Mesendoderm (in vitro differentiated cells): ENCODE results near the gene FBXL22.

Experiments used
- DNase-seq: peaks from one replicate; pipeline ENCODE4 v3.0.0; 2013
- H2AK5ac ChIP-seq: 2 replicates; pipeline ENCODE4 v1.6.1; 2013; ENCODE audit warnings: low read length, inconsistent platforms
- H2BK120ac ChIP-seq: 2 replicates; pipeline ENCODE4 v1.6.1; 2013; ENCODE audit warnings: low read depth, mild to moderate bottlenecking, low read length, moderate library complexity, mixed read lengths
- H2BK15ac ChIP-seq: replicated peaks from 2 replicates; pipeline ENCODE4 v1.6.1; 2013; ENCODE audit warnings: low read depth, mild to moderate bottlenecking, moderate library complexity
- H2BK5ac ChIP-seq: 2 replicates; pipeline ENCODE4 v1.6.1; 2013; ENCODE audit warnings: low read length, inconsistent platforms
- H3K18ac ChIP-seq: 2 replicates; pipeline ENCODE4 v1.6.1; 2013; ENCODE audit warnings: mild to moderate bottlenecking, low read length, mixed read lengths
- H3K23ac ChIP-seq: one replicate; pipeline ENCODE4 v1.6.1; 2013; ENCODE audit warnings: low read length
- H3K27ac ChIP-seq: 2 replicates; pipeline ENCODE4 v1.5.1; 2013; ENCODE audit warnings: low read depth, mild to moderate bottlenecking, inconsistent platforms, low read length, moderate library complexity
- H3K27me3 ChIP-seq: 2 replicates; pipeline ENCODE4 v1.6.1; 2013; ENCODE audit warnings: low read length, control low read depth, mild to moderate bottlenecking, inconsistent platforms; ENCODE audit not compliant: insufficient read depth, poor library complexity
- H3K36me3 ChIP-seq: 2 replicates; pipeline ENCODE4 v1.6.1; 2013; ENCODE audit warnings: low read length, inconsistent platforms; ENCODE audit not compliant: control insufficient read depth, insufficient read depth
- H3K4ac ChIP-seq: one replicate; pipeline ENCODE4 v1.6.1; 2013; ENCODE audit warnings: low read depth, mild to moderate bottlenecking, low read length, moderate library complexity
- H3K4me1 ChIP-seq: 2 replicates; pipeline ENCODE4 v1.6.1; 2013; ENCODE audit warnings: low read depth, low read length, inconsistent platforms; ENCODE audit not compliant: control insufficient read depth
- H3K4me2 ChIP-seq: 2 replicates; pipeline ENCODE4 v1.6.1; 2013; ENCODE audit warnings: low read length
- H3K4me3 ChIP-seq: 2 replicates; pipeline ENCODE4 v1.5.1; 2013; ENCODE audit warnings: mild to moderate bottlenecking, low read length
- H3K56ac ChIP-seq: one replicate; pipeline ENCODE4 v1.6.1; 2013; ENCODE audit warnings: low read length
- H3K79me1 ChIP-seq: 2 replicates; pipeline ENCODE4 v1.6.1; 2013; ENCODE audit warnings: low read length, inconsistent platforms
- H3K79me2 ChIP-seq: 2 replicates; pipeline ENCODE4 v1.6.1; 2013; ENCODE audit warnings: mild to moderate bottlenecking, low read length; ENCODE audit not compliant: control insufficient read depth, insufficient read depth
- H3K9ac ChIP-seq: 2 replicates; pipeline ENCODE4 v1.6.1; 2013; ENCODE audit warnings: low read length, inconsistent platforms
- H4K5ac ChIP-seq: one replicate; pipeline ENCODE4 v1.6.1; 2013; ENCODE audit warnings: low read length
- H4K8ac ChIP-seq: one replicate; pipeline ENCODE4 v1.6.1; 2013; ENCODE audit warnings: low read depth, mild to moderate bottlenecking, control low read depth, low read length, moderate library complexity
- WGBS: extraction: QIAGEN DNeasy Blood & Tissue Kit; methylation state at CpG from one replicate; pipeline ENCODE4 v1.1.7; 2013; ENCODE audit warnings: low lambda C conversion rate, missing lambda C conversion rate; ENCODE audit not compliant: insufficient coverage; ENCODE audit errors: extremely low coverage; 5-methylcytosine and 5-hydroxymethylcytosine counted together

Gene FBXL22

DNA sequence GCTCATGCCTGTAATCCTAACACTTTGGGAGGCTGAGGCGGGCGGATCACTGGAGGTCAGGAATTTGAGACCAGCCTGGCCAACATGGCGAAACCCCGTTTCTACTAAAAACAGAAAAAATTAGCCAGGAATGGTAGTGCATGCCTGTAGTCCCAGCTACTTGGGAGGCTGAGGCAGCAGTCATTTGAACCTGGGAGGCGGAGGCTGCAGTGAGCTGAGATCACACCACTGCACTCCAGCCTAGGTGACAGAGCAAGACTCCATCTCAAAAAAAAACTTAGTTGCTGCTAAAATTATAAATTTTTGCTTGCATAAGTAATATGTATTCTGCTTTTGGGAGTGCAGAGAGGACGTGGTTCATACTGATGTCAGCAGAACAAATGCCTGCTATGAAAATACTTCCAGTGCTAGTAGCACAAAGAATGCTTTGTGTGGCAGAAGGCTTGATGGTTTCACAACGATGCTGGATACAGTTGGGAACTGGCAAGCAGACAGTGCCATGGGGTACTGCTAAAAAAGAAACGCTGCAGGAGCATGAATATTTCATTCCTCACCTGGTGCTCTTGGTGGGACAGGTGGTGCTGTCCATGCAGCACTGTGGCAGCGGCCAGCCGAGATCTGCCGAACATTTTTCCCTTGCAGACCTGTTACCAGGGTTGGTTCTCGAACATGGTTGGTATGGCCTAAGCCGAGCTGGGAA, 31.1 kb downstream of the FBXL22 start:
- H2AK5ac ChIP-seq = no peak overlapping the region
- H3K23ac ChIP-seq = no peak overlapping the region
- peaks cover 3% of the 10 kb centered on the region for H3K36me3 ChIP-seq
- H3K9ac ChIP-seq = no peak overlapping the region
- no peaks in the 10 kb centered on the region for H3K79me2 ChIP-seq
- no peaks in the 10 kb centered on the region for H3K27me3 ChIP-seq
- H3K27ac ChIP-seq = no peak overlapping the region
- H3K56ac ChIP-seq = no peak overlapping the region
- H2BK120ac ChIP-seq = no peak overlapping the region
- no peak overlapping the region for H3K18ac ChIP-seq
- no peak overlapping the region for H2BK15ac ChIP-seq
- no peak overlapping the region for H4K8ac ChIP-seq
- H2BK5ac ChIP-seq = no peak overlapping the region
- no peak overlapping the region for H3K4me2 ChIP-seq
- DNase-seq = no peak
- no peak overlapping the region for H3K4ac ChIP-seq
- H3K4me1 ChIP-seq = no peaks in the 10 kb centered on the region
- no peaks in the 10 kb centered on the region for H3K79me1 ChIP-seq
- no CpG with 5 or more reads among the region's 13 CpGs for WGBS
- H4K5ac ChIP-seq = no peak overlapping the region
- H3K4me3 ChIP-seq = no peak overlapping the region

GRCh38 chr15:63630036-63630751, 33.0 kb downstream of the FBXL22 start:
- H2BK5ac ChIP-seq = no peak overlapping the region

GRCh38 chr15:63633312-63633711, 36.1 kb downstream of the FBXL22 start:
- no peak overlapping the region for H4K8ac ChIP-seq
- no peak overlapping the region for H2AK5ac ChIP-seq
- H3K18ac ChIP-seq = no peak overlapping the region
- no peak overlapping the region for H3K23ac ChIP-seq
- H3K4ac ChIP-seq = no peak overlapping the region
- no CpG with 5 or more reads among the region's 2 CpGs for WGBS
- no peak for DNase-seq
- H3K4me2 ChIP-seq = no peak overlapping the region
- H3K27ac ChIP-seq = no peak overlapping the region
- H3K27me3 ChIP-seq = no peaks in the 10 kb centered on the region
- no peaks in the 10 kb centered on the region for H3K79me2 ChIP-seq
- H3K79me1 ChIP-seq = no peaks in the 10 kb centered on the region
- no peak overlapping the region for H3K4me3 ChIP-seq
- no peak overlapping the region for H2BK15ac ChIP-seq
- no peak overlapping the region for H2BK120ac ChIP-seq
- H3K56ac ChIP-seq = no peak overlapping the region
- peaks cover 1% of the 10 kb centered on the region for H3K36me3 ChIP-seq
- H2BK5ac ChIP-seq = no peak overlapping the region
- H4K5ac ChIP-seq = no peak overlapping the region
- H3K4me1 ChIP-seq = no peaks in the 10 kb centered on the region
- H3K9ac ChIP-seq = no peak overlapping the region

More at GRCh38 chr15:63630036-63630751, 33.0 kb downstream of the FBXL22 start:
- no peaks in the 10 kb centered on the region for H3K4me1 ChIP-seq
- H3K4ac ChIP-seq = no peak overlapping the region
- H3K27me3 ChIP-seq = no peaks in the 10 kb centered on the region
- no peaks in the 10 kb centered on the region for H3K79me2 ChIP-seq
- peaks cover 3% of the 10 kb centered on the region for H3K36me3 ChIP-seq
- H4K8ac ChIP-seq = no peak overlapping the region
- no peak overlapping the region for H3K56ac ChIP-seq
- H3K9ac ChIP-seq = no peak overlapping the region
- H2AK5ac ChIP-seq = no peak overlapping the region
- H2BK120ac ChIP-seq = no peak overlapping the region
- no peak overlapping the region for H3K4me2 ChIP-seq
- no peaks in the 10 kb centered on the region for H3K79me1 ChIP-seq
- H3K18ac ChIP-seq = no peak overlapping the region
- no CpG with 5 or more reads among the region's 7 CpGs for WGBS
- no peak overlapping the region for H3K23ac ChIP-seq
- no peak overlapping the region for H2BK15ac ChIP-seq
- no peak overlapping the region for H3K4me3 ChIP-seq
- H3K27ac ChIP-seq = no peak overlapping the region
- no peak for DNase-seq
- no peak overlapping the region for H4K5ac ChIP-seq

DNA sequence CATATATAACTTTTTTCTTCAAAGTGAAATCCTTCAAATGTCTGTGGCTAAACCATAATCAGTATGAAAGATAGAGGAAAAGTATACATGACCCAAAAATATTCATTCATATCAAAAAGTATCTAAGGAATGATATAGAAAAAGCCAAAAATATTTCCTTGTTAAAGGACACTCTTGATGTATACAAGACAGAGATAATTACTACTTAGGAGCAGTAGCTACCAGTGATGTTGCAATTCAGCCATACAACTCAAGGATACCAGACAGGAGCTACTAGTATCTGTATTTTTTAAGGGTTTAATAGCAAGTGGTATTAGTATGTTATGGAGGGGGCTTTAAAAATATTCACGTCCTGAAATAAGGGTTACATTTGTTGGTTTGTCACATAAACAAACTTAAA, 37.0 kb downstream of the FBXL22 start:
- H4K5ac ChIP-seq = no peak overlapping the region
- H3K79me2 ChIP-seq = no peaks in the 10 kb centered on the region
- no peaks in the 10 kb centered on the region for H3K27me3 ChIP-seq
- no peak overlapping the region for H2BK5ac ChIP-seq
- H3K9ac ChIP-seq = no peak overlapping the region
- no peak overlapping the region for H3K27ac ChIP-seq
- H4K8ac ChIP-seq = no peak overlapping the region
- H3K18ac ChIP-seq = no peak overlapping the region
- no peak overlapping the region for H2BK15ac ChIP-seq
- no peak overlapping the region for H2BK120ac ChIP-seq
- WGBS = no CpG with 5 or more reads among the region's 1 CpG
- no peaks in the 10 kb centered on the region for H3K79me1 ChIP-seq
- no peaks in the 10 kb centered on the region for H3K4me1 ChIP-seq
- H2AK5ac ChIP-seq = no peak overlapping the region
- DNase-seq = no peak
- peaks cover 1% of the 10 kb centered on the region for H3K36me3 ChIP-seq
- H3K23ac ChIP-seq = no peak overlapping the region
- H3K4me2 ChIP-seq = no peak overlapping the region
- no peak overlapping the region for H3K56ac ChIP-seq
- no peak overlapping the region for H3K4ac ChIP-seq
- H3K4me3 ChIP-seq = no peak overlapping the region

DNA sequence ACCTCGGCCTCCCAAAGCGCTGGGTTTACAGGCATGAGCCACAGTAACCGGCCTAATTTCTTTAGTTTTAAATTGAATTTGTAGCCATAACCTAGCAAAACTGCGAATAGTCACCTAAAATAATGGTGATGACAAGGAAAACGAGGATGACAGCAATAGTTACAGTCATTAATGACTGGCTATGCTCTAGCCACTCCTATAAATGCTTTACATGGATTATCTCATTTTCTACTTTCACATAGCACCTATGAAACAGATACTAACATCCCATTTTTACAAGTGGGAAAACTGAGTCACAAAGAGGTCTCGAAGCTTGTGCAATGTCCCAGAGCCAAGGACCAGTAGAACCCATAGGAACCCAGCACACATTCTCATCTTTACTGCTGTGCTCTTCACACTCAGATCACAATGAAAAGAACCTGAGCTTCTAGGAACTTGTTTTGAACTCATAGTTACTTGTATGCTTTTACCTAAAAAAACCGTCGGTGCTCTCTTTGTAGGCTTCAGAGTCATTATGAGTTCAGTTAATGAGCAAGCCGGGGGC, 39.4 kb downstream of the FBXL22 start:
- no peak overlapping the region for H3K23ac ChIP-seq
- no peak overlapping the region for H2BK120ac ChIP-seq
- no peak overlapping the region for H3K4me2 ChIP-seq
- H3K4me3 ChIP-seq = no peak overlapping the region
- no peak for DNase-seq
- no peak overlapping the region for H3K4ac ChIP-seq
- H3K36me3 ChIP-seq = peaks cover 2% of the 10 kb centered on the region
- no peak overlapping the region for H2AK5ac ChIP-seq
- H3K9ac ChIP-seq = no peak overlapping the region
- no peak overlapping the region for H2BK15ac ChIP-seq
- H4K8ac ChIP-seq = no peak overlapping the region
- no peak overlapping the region for H4K5ac ChIP-seq
- H2BK5ac ChIP-seq = no peak overlapping the region
- no peaks in the 10 kb centered on the region for H3K4me1 ChIP-seq
- H3K56ac ChIP-seq = no peak overlapping the region
- no peaks in the 10 kb centered on the region for H3K79me1 ChIP-seq
- no CpG with 5 or more reads among the region's 9 CpGs for WGBS
- no peaks in the 10 kb centered on the region for H3K27me3 ChIP-seq
- no peak overlapping the region for H3K18ac ChIP-seq
- H3K27ac ChIP-seq = no peak overlapping the region
- H3K79me2 ChIP-seq = no peaks in the 10 kb centered on the region
